ENCODE data around the gene DRAP1. TPM values are rescaled to one million over a fixed set of nuclear protein-coding genes. Genes with fewer than 3 reads are reported as not detected.

DRAP1 gene
- total RNA-seq, 4 donors from 2014 or later, result 64.5 to 134 (median 93.3) TPM

DNA sequence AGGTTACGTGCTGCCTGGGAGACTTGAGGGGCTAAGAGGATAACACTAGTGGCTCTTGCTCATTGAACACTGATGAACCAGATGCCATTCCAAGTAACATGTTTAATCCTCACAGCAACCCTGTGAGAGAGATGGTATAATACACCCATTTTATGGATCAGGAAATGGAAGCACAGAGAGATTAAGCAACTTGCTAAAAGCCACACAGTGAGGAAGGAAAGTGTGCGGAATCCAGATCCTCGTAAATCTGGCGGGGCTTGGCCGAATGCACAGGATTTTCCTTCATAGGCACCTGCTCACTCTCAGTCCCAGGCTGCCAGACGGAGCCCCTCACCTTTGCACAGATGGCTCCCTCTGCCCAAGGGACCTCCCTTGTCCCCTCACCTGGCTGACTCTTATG lies 11.3 kb upstream of the DRAP1 start:
- Histone ChIP-seq H3K27me3 (no peaks in the 10 kb centered on the region), H3K9me3 (no peaks in the 10 kb centered on the region), H3K4me3 (no peak overlapping the region), H3K36me3 (no peaks in the 10 kb centered on the region), H3K27ac (no peak overlapping the region), H3K4me1 (peaks cover 0 to 22% (median 10%) of the 10 kb centered on the region in 4 donors)
- WGBS, 2 donors, result 84 to 85% methylated on average over 6 of the region's 6 CpGs
- TF ChIP-seq, protein P1, sequence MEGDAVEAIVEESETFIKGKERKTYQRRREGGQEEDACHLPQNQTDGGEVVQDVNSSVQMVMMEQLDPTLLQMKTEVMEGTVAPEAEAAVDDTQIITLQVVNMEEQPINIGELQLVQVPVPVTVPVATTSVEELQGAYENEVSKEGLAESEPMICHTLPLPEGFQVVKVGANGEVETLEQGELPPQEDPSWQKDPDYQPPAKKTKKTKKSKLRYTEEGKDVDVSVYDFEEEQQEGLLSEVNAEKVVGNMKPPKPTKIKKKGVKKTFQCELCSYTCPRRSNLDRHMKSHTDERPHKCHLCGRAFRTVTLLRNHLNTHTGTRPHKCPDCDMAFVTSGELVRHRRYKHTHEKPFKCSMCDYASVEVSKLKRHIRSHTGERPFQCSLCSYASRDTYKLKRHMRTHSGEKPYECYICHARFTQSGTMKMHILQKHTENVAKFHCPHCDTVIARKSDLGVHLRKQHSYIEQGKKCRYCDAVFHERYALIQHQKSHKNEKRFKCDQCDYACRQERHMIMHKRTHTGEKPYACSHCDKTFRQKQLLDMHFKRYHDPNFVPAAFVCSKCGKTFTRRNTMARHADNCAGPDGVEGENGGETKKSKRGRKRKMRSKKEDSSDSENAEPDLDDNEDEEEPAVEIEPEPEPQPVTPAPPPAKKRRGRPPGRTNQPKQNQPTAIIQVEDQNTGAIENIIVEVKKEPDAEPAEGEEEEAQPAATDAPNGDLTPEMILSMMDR (IDR thresholded peaks at IDR 0.05), result no peak
- TF ChIP-seq POLR2A (IDR thresholded peaks at IDR 0.05) (no peak), EP300 (IDR thresholded peaks at IDR 0.05) (no peak)
- no peak for DNase-seq (ENCODE audit: low spot score in 2 of 2)

- peak overlapping the region; percentile 37 to 85 (median 64) for H3K27ac ChIP-seq
- peaks cover 0 to 48% (median 29%) of the 10 kb centered on the region in 4 donors for H3K4me1 ChIP-seq
- H3K36me3 ChIP-seq, result peaks cover 0 to 2% (median 0%) of the 10 kb centered on the region in 3 donors
- H3K4me3 ChIP-seq, result no peak overlapping the region
- TF ChIP-seq EP300 (IDR thresholded peaks at IDR 0.05) (peak in 1 of 2 donors; percentile 66), POLR2A (IDR thresholded peaks at IDR 0.05) (no peak)
- TF ChIP-seq, protein P1 (IDR thresholded peaks at IDR 0.05), result peak; percentile 5 to 57 (median 32)
- H3K9me3 ChIP-seq, result no peaks in the 10 kb centered on the region
- 14 to 17% methylated on average over 14 of the region's 14 CpGs for whole genome bisulfite sequencing, 2 donors
- H3K27me3 ChIP-seq, result no peaks in the 10 kb centered on the region
- peak in 1 of 2 donors; percentile 44 for DNase-seq (ENCODE audit: low spot score in 2 of 2)
These were observed 7.3 kb upstream of the DRAP1 start for GRCh38 chr11:65911682-65912568.

GRCh38 chr11:65912845-65913244 lies 6.4 kb upstream of the DRAP1 start:
- H3K27me3 ChIP-seq, result no peaks in the 10 kb centered on the region
- no peaks in the 10 kb centered on the region for H3K9me3 ChIP-seq
- peak overlapping the region in 2 of 4 donors; percentile 32 to 85 for H3K27ac ChIP-seq
- no peak for DNase-seq (ENCODE audit: low spot score in 2 of 2)
- peaks cover 0 to 57% (median 39%) of the 10 kb centered on the region in 4 donors for H3K4me1 ChIP-seq
- no peak for TF ChIP-seq POLR2A (IDR thresholded peaks at IDR 0.05)
- TF ChIP-seq EP300 (IDR thresholded peaks at IDR 0.05), result no peak
- TF ChIP-seq, protein P1 (IDR thresholded peaks at IDR 0.05), result no peak
- peaks cover 0 to 5% (median 0%) of the 10 kb centered on the region in 3 donors for H3K36me3 ChIP-seq
- 22 to 32% methylated on average over 2 to 4 of the region's 4 CpGs for WGBS, 2 donors
- H3K4me3 ChIP-seq, result no peak overlapping the region

- no peaks in the 10 kb centered on the region for H3K9me3 ChIP-seq
- peaks cover 2 to 66% (median 45%) of the 10 kb centered on the region in 4 donors for H3K4me1 ChIP-seq
- H3K27me3 ChIP-seq, result no peaks in the 10 kb centered on the region
- TF ChIP-seq, protein P1 (IDR thresholded peaks at IDR 0.05), result no peak
- no peak for TF ChIP-seq POLR2A (IDR thresholded peaks at IDR 0.05)
- H3K4me3 ChIP-seq, result no peak overlapping the region
- H3K36me3 ChIP-seq, result peaks cover 0 to 5% (median 0%) of the 10 kb centered on the region in 3 donors
- WGBS, 2 donors, result 55 to 65% methylated on average over 9 to 10 of the region's 10 CpGs
- no peak for DNase-seq (ENCODE audit: low spot score in 2 of 2)
- peak overlapping the region; percentile 32 to 97 (median 85) for H3K27ac ChIP-seq
These were observed 4.0 kb upstream of the DRAP1 start for GRCh38 chr11:65915101-65915820.
